Kidney (tissue), 22 donors: ENCODE measurements around the gene ESF1. TPM values are rescaled to one million over a fixed set of nuclear protein-coding genes. Genes with fewer than 3 reads are reported as not detected.
A peak's percentile ranks its signal among the peaks of the same experiment; 100 is the strongest.

Experiments
- DNase-seq, 5 donors: peaks; one replicate each; pipeline ENCODE4 v3.0.0-alpha.2; 2013 to 2020
- FAIRE-seq: peaks from 2 replicates; lab custom pipeline; 2012; peaks lifted over from hg19 to GRCh38; lab: Jason Lieb, UNC
- H3K27ac ChIP-seq, 2 donors: one replicate each; pipeline ENCODE4 v1.7.0; 2013; ENCODE audit warnings: low read depth in 2 of 2, low read length in 2 of 2, inconsistent platforms in 1 of 2
- H3K27me3 ChIP-seq: one replicate; pipeline ENCODE4 v1.7.1; 2013; ENCODE audit warnings: low read length, inconsistent platforms; ENCODE audit not compliant: control insufficient read depth, insufficient read depth
- H3K36me3 ChIP-seq, 3 donors: one replicate each; pipeline versions ENCODE4 v1.7.0 to v1.7.1; 2013; ENCODE audit warnings: low read length in 3 of 3, control low read depth in 1 of 3, inconsistent platforms in 1 of 3; ENCODE audit not compliant: insufficient read depth in 3 of 3, control insufficient read depth in 2 of 3
- H3K4me1 ChIP-seq, 3 donors: one replicate each; pipeline versions ENCODE4 v1.7.0 to v1.7.1; 2013; ENCODE audit warnings: low read length in 3 of 3, inconsistent platforms in 1 of 3, low read depth in 1 of 3; ENCODE audit not compliant: control insufficient read depth in 2 of 3, insufficient read depth in 2 of 3
- H3K4me3 ChIP-seq, 3 donors: one replicate each; pipeline versions ENCODE4 v1.7.0 to v1.8.1; 2013; ENCODE audit warnings: low read length in 3 of 3, control low read depth in 1 of 3, inconsistent platforms in 1 of 3
- H3K9ac ChIP-seq, 3 donors: one replicate each; pipeline versions ENCODE4 v1.7.0 to v1.7.1; 2013; ENCODE audit warnings: low read length in 3 of 3, control low read depth in 1 of 3, inconsistent platforms in 1 of 3
- H3K9me3 ChIP-seq, 3 donors: one replicate each; pipeline versions ENCODE4 v1.7.0 to v1.7.1; 2013; ENCODE audit warnings: low read length in 3 of 3, control low read depth in 1 of 3, inconsistent platforms in 1 of 3; ENCODE audit not compliant: control insufficient read depth in 2 of 3, insufficient read depth in 1 of 3
- CTCF ChIP-seq: IDR thresholded peaks from 3 replicates; pipeline ENCODE4 v1.5.1; 2012; ENCODE audit warnings: mild to moderate bottlenecking, moderate library complexity, borderline replicate concordance; ENCODE audit not compliant: insufficient read depth; ENCODE audit errors: extremely low read depth
- intact Hi-C: fragments of 100-400 bp; cut with DNase I; formaldehyde crosslinking; loops from one replicate; pipeline ENCODE4 v1.11.1; 2022
- long read RNA-seq, 10 donors: library from polyadenylated mRNA in 1 of 10; unstranded in 1 of 10; transcript quantifications; one replicate each; pipeline ENCODE4 v2.0.0 and lab custom pipeline, GENCODE V29; 2021 to 2026
- polyA plus RNA-seq: library from polyadenylated mRNA; stranded (reverse); fragments of 350-450 nt; fragmentation: Illumina TruSeq; extraction: RNeasy Lipid Tissue Mini Kit (QIAGEN cat#74804); gene quantifications from one replicate; pipeline ENCODE4 v1.2.3, GENCODE V29; 2014; ENCODE audit warnings: low read depth, low replicate concordance; ENCODE audit not compliant: insufficient read depth
- total RNA-seq: library from RNA; stranded (reverse); fragmentation: NEBNext Ultra II Directional; extraction: Animal tissue kit (Norgen Biotek cat#: 25700); gene quantifications from one replicate; pipeline ENCODE4 v1.2.1, GENCODE V29; 2021
- donor health status: control.
- donor health status: control.
- donor health status: control.
- donor health status: control.
- donor health status: control.
- donor health status: DM: yes; HTN: yes; CAD: no.
- donor health status: Normal renal cell carcinoma (clear cell type).

ESF1 gene
- total RNA-seq (12.6 TPM), polyA plus RNA-seq (4.9 TPM)
- long read RNA-seq, donor 1, partial matches to known transcripts, result 14 of 14 reads
- long read RNA-seq, donor 1, other reads (novel, unspliced or antisense), result 0 of 14 reads
- long read RNA-seq, donor 2, partial matches to known transcripts, result 14 of 14 reads
- long read RNA-seq, donor 2, other reads (novel, unspliced or antisense), result 0 of 14 reads
- long read RNA-seq, donor 3, partial matches to known transcripts, result 55 of 55 reads
- long read RNA-seq, donor 3, other reads (novel, unspliced or antisense), result 0 of 55 reads
- long read RNA-seq, donor 4, partial matches to known transcripts, result 40 of 40 reads
- long read RNA-seq, donor 4, other reads (novel, unspliced or antisense), result 0 of 40 reads
- long read RNA-seq, donor 5, result 0 reads
- long read RNA-seq, donor 6, partial matches to known transcripts, result 32 of 41 reads
- long read RNA-seq, donor 6, other reads (novel, unspliced or antisense), result 9 of 41 reads
- long read RNA-seq, donor 7, partial matches to known transcripts, result 7 of 15 reads
- long read RNA-seq, donor 7, other reads (novel, unspliced or antisense), result 8 of 15 reads
- long read RNA-seq, donor 8, partial matches to known transcripts, result 20 of 20 reads
- long read RNA-seq, donor 8, other reads (novel, unspliced or antisense), result 0 of 20 reads
- long read RNA-seq, donor 9, result 0 reads
- long read RNA-seq, donor 10, partial matches to known transcripts, result 18 of 18 reads
- long read RNA-seq, donor 10, other reads (novel, unspliced or antisense), result 0 of 18 reads

- Histone ChIP-seq H3K27me3 (no peaks in the 10 kb centered on the region), H3K27ac (peak within 1 kb of the TSS; percentile 88 to 92), H3K4me1 (peaks cover 0 to 18% (median 11%) of the 10 kb centered on the region in 3 donors), H3K36me3 (peaks cover 0 to 14% (median 6%) of the 10 kb centered on the region in 3 donors), H3K9me3 (no peaks in the 10 kb centered on the region), H3K9ac (peak within 1 kb of the TSS; percentile 71 to 98 (median 93)), H3K4me3 (peak within 1 kb of the TSS; percentile 94 to 97 (median 95))
- intact Hi-C loops, result no loop called here
- DNase-seq (peak; percentile 97 to 99 (median 97)), FAIRE-seq (no peak)
- no peak for TF ChIP-seq CTCF
These were observed at the start of gene ESF1, which contains the start of gene NDUFAF5 for GRCh38 chr20:13784893-13785715. Gene ESF1 (minus strand): TSS chr20:13784919. CDS start chr20:13783140, 1,779 bp downstream. Gene NDUFAF5 (plus strand): TSS chr20:13785028. CDS start chr20:13785069, 41 bp downstream.

GRCh38 chr20:13831476-13831875 is 46.8 kb upstream of the ESF1 start:
- intact Hi-C loops, result no loop called here
- TF ChIP-seq CTCF, result no peak
- Histone ChIP-seq H3K27ac (no peak overlapping the region), H3K4me3 (no peak overlapping the region), H3K9ac (no peak overlapping the region), H3K4me1 (no peaks in the 10 kb centered on the region), H3K9me3 (no peaks in the 10 kb centered on the region), H3K27me3 (no peaks in the 10 kb centered on the region), H3K36me3 (no peaks in the 10 kb centered on the region)
- FAIRE-seq (no peak), DNase-seq (no peak)

- FAIRE-seq, result no peak
These were observed 40.7 kb upstream of the ESF1 start for GRCh38 chr20:13825465-13825864.

More at GRCh38 chr20:13825465-13825864, 40.7 kb upstream of the ESF1 start:
- H3K27ac ChIP-seq, result no peak overlapping the region
- no peak for DNase-seq
- intact Hi-C loops, result loop anchor here (10.0 kb wide), 1 partner anchor 229 kb away; no protein-coding TSS in a partner anchor
- H3K9ac ChIP-seq, result no peak overlapping the region
- H3K9me3 ChIP-seq, result no peaks in the 10 kb centered on the region
- H3K4me3 ChIP-seq, result no peak overlapping the region
- no peaks in the 10 kb centered on the region for H3K27me3 ChIP-seq
- no peaks in the 10 kb centered on the region for H3K4me1 ChIP-seq
- no peak for TF ChIP-seq CTCF
- H3K36me3 ChIP-seq, result no peaks in the 10 kb centered on the region
